KOPT-K1 (cell line): ENCODE measurements around the gene AATK.
"Not testable (repeated sequence)": the region's sequence is repeated elsewhere in the genome, so short reads cannot be mapped to it uniquely, and the experiment has no call there.

Experiments used
- H3K27ac ChIP-seq: fragments of 200-600 bp; sonication (generic); 2 replicates; pipeline ENCODE4 v1.5.1; 2016; ENCODE audit warnings: antibody characterized with exemption, mild to moderate bottlenecking, low read depth, low read length; ENCODE audit not compliant: poor library complexity, severe bottlenecking
- H3K36me3 ChIP-seq: fragments of 200-600 bp; sonication (generic); 2 replicates; pipeline ENCODE4 v1.5.1; 2017; ENCODE audit warnings: antibody characterized with exemption, mild to moderate bottlenecking, low read length, moderate library complexity; ENCODE audit not compliant: insufficient read depth
- H3K9me3 ChIP-seq: fragments of 200-600 bp; sonication (generic); 2 replicates; pipeline ENCODE4 v1.5.1; 2017; ENCODE audit warnings: antibody characterized with exemption, low read length, mild to moderate bottlenecking; ENCODE audit not compliant: insufficient read depth, poor library complexity, severe bottlenecking

AATK gene

DNA sequence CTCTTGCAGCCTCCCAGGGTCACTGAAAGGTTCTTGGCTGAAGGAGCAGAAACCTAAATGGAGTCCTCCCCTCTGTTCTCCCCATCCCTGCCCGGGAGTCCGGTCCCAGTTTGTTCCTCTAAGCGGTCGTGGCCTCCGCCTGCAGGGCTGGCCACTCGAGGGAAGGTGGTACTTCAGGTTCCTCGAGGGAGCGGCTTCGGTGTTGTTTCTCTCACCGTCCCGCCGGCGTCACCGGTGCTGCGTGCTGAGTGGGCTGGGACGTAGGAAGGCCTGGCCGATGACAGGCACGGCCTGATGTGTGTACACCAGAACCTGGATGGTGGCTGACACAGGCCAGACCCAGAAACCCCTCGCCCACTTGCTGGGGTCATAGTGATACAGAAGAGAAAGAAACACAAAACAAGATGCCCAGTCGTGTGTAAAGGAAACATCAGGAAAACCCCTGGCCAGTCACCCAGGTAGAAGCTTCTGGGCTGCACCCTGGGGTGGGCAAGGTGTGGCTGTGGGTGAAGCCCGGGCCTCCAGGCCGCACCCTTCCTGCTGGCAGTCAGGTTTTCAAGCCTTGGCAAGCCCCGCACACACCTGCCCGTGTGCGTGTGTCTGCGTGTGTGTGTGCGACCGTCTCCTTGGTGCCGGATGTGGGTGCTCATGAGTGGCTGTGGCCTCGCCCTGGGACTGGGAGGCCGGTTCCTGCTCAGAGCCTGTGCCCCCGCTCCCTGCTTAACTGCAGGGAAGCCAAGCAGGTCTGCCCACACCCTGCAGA, 79.1 kb downstream of the AATK start:
- H3K27ac ChIP-seq, result no peak overlapping the region
- no peaks in the 10 kb centered on the region for H3K9me3 ChIP-seq
- H3K36me3 ChIP-seq, result no peaks in the 10 kb centered on the region

- no peaks in the 10 kb centered on the region for H3K36me3 ChIP-seq
- H3K27ac ChIP-seq, result no peak overlapping the region
- no peaks in the 10 kb centered on the region for H3K9me3 ChIP-seq
Observed at GRCh38 chr17:81085420-81085911, 80.6 kb downstream of the AATK start.

DNA sequence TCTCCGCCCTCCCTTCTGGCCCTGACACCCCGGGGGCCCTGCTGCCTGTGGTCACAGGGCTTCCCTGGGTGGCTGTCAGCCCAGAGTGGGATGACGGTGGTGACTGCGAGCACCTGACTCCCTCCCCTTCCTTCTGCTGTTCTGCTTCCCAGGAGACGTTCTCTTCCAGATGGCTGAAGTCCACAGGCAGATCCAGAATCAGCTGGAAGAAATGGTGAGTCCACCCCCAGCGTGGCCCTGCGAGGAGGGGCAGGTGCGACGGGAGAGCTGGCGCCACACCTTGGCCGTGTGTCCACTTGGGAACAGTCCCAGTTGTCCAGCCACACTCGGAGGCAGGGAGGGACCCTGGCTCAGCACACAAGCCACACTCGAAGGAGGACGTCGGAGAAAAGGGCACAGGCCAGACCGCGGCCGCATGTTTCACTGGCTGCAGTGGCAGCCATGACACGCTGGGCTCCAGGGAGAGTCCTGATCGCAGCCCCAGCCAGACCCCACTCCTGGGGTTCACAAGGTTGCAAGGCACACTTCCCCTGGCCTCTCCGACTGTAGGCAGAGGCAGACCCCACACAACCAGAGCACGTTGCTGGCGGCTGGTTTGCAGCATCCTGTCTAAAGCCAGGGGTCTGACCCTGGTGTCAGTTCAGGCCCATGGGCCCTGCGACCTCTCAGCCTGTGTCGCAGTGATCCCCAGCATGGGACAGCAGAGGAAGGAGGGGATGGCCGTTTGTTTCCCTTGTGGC, 81.2 kb downstream of the AATK start:
- H3K9me3 ChIP-seq, result no peaks in the 10 kb centered on the region
- H3K27ac ChIP-seq, result no peak overlapping the region
- no peaks in the 10 kb centered on the region for H3K36me3 ChIP-seq

DNA sequence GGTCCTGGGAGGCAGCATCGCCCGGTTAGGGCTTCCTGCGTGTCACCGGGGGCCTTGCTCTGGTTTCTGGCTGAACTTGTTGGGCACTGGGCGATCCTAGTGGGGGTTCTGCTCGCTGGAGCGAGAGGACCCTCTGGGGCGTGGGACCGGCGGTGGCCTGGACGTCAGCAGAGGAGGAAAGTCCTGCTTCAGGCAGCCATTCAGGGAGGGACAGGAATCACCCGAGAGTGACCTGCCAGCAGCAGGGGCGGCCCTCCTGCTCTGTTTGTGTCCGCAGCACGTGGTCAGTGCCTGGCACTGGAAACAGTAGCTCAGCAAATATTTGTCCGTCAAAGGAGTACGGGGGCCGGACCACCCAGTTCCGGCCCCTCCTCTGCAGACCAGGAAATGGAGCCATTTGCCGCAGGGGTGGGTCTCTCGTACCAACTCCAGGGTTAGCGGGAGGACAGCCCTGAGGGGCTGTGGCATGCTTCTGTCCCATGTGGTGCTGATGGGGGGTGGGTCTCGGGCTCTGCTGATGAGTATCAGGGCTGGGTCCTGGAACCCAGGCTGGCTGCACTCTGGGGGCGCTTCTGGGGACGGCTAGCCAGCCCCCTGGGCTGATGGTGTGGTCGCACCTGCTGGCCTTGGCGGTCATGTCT, 82.8 kb downstream of the AATK start:
- H3K9me3 ChIP-seq, result no peaks in the 10 kb centered on the region
- H3K36me3 ChIP-seq, result no peaks in the 10 kb centered on the region
- H3K27ac ChIP-seq, result no peak overlapping the region

GRCh38 chr17:81082177-81083073, 83.6 kb downstream of the AATK start:
- Histone ChIP-seq H3K36me3 (no peaks in the 10 kb centered on the region), H3K27ac (no peak overlapping the region), H3K9me3 (no peaks in the 10 kb centered on the region)

- no peaks in the 10 kb centered on the region for H3K36me3 ChIP-seq
- H3K27ac ChIP-seq, result no peak overlapping the region
- no peaks in the 10 kb centered on the region for H3K9me3 ChIP-seq
Observed at GRCh38 chr17:81081222-81082176, 84.5 kb downstream of the AATK start.

- Histone ChIP-seq H3K36me3 (no peaks in the 10 kb centered on the region), H3K27ac (no peak overlapping the region), H3K9me3 (no peaks in the 10 kb centered on the region)
Observed at GRCh38 chr17:81080019-81080418, 86.0 kb downstream of the AATK start.

DNA sequence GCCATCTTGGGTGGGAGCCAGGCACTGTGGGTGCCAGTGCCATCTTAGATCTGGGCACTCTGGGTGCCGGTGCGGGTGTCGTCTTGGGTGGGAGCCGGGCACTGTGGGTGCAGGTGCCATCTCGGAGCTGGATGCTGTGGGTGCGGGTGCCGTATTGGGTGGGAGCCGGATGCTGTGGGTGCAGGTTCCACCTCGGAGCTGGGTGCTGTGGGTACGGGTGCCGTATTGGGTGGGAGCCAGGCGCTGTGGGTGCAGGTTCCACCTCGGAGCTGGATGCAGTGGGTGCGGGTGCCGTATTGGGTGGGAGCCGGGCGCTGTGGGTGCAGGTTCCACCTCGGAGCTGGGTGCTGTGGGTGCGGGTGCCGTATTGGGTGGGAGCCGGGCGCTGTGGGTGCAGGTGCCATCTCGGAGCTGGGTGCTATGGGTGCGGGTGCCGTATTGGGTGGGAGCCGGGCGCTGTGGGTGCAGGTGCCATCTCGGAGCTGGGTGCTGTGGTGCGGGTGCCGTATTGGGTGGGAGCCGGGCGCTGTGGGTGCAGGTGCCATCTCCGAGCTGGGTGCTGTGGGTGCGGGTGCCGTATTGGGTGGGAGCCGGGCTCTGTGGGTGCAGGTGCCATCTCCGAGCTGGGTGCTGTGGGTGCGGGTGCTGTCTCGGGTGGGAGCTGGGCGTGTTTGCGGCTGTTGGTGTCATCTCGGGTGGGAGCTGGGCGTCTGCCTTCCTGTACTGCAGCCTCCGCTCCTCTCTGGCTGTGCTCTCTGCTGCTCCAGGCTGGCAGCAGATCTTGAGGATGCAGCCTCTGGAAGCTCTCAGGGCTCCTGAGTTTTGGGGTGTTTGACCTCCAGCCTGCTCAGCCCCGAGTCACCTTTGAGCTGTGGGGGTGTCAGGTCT, 87.8 kb downstream of the AATK start:
- H3K27ac ChIP-seq, H3K36me3 ChIP-seq, H3K9me3 ChIP-seq: not testable (repeated sequence)

DNA sequence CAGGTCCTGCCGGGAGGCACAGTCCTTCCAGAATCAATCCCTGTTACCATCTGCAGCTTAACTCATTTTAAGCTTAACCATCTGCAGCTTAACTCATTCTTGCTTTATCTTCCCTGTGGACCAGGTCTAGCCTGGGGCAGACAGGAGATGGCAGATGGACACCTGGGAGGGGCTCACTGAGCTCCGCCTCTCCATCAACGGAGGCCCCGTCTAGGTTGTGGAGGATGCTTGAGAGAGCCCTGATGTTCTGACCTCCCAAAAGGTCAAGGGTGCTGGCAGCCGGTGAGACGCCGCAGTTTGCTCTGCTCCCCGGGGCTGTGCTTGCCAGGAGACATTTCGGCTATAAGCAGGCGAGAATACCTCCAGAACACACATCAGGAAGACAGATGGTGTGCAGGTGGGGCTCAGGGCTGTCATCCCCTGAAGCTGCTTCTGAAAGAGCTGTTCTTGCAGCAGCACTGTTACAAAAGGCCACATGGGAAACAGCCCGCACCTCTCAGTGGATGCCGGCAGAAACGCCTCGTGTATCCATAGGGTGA, 89.8 kb downstream of the AATK start:
- no peak overlapping the region for H3K27ac ChIP-seq
- H3K36me3 ChIP-seq, result no peaks in the 10 kb centered on the region

DNA sequence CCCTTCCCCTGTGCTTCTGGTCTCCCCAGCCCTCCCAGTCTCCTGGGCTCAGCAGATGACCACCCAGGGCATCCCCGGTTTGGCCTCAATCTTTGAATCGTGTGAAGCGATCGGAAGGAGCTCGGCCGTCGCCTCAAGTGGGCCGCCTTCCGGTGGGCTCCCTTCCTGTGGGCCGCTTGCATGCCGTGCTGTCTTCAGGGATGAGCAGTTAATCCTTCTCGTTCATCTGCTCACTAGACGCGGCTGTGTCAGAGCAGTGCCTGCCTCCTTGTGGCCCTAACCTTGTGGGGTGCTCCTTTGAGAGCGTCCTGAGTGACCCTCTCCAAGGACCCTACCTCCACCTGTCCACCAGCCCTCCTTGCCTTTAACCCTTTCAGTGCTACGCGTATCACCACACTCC, 90.7 kb downstream of the AATK start:
- H3K9me3 ChIP-seq, result no peaks in the 10 kb centered on the region
- H3K27ac ChIP-seq, result no peak overlapping the region
- H3K36me3 ChIP-seq, result no peaks in the 10 kb centered on the region

More for the DNA sequence above, 89.8 kb downstream of the AATK start:
- H3K9me3 ChIP-seq, result no peaks in the 10 kb centered on the region

DNA sequence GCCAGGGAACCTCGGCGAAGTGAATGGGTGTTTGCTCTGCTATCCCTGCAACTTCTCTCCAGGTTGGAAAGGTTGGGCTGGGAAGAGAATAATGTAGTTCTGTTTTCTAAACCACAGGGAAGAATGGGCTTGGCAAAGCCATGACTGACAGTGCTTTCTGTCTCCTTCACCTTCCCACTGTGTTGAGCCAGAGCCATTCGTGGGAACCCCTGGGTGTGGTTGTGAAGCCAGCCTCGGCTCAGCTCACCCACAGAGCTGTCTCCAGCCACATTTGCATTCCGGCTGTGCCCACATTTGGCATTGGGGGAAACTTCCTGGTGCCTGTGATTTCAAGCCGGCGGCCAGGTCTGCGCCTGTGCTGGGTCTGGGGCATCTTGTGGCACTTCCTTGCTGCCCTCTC, 91.1 kb downstream of the AATK start:
- Histone ChIP-seq H3K9me3 (no peaks in the 10 kb centered on the region), H3K27ac (no peak overlapping the region), H3K36me3 (no peaks in the 10 kb centered on the region)

DNA sequence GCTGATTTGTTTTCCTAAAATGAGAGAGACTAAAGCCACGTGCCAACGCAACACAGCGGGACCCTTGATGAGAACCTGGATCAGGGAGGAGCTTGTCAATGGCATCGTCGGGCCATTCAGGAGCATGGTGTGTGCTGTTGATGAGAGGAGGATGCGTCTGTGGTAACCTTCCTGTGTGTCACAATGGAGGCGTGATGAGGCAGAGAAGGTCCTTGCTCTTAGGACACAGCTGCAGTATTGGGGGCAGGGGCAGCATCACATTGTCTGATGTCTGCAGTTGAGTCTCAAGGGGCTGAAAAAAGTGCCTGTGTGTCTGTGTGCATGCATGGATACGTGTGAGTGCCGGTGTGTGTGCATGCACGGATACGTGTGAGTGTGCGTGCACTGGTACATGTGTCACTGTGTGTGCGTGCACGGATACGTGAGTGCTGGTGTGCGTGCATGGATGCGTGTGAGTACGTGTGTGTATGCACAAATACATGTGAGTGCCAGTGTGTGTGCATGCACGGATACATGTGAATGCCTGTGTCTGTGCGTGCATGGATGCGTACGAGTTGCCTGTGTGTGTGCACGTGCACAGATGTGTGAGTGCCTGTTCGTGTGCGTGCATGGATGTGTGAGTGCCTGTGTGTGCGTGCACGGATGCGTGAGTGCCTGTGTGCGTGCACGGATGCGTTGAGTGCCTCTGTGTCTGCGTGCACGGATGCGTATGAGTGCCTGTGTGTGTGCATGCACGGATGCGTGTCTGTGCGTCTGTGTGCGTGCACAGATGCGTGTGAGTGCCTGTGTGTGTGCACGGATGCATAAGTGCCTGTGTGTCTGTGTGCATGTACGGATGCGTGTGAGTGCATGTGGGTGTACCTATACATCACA, 91.8 kb downstream of the AATK start:
- Histone ChIP-seq H3K9me3 (no peaks in the 10 kb centered on the region), H3K27ac (no peak overlapping the region), H3K36me3 (no peaks in the 10 kb centered on the region)
